Tibial nerve (tissue), 4 donors: ENCODE measurements around the gene NUAK1. TPM values are rescaled to one million over a fixed set of nuclear protein-coding genes. Genes with fewer than 3 reads are reported as not detected.

Source experiments
- DNase-seq, 2 donors: peaks; one replicate each; pipeline ENCODE4 v3.0.0-alpha.2; 2019; ENCODE audit warnings: low spot score in 2 of 2
- H3K27ac ChIP-seq, 4 donors: fragments of 200-600 bp; sonication (generic) in 3 of 4; one replicate each; pipeline ENCODE4 v1.5.1; 2017 to 2019; ENCODE audit warnings: mild to moderate bottlenecking in 1 of 4
- H3K27me3 ChIP-seq, 2 donors: fragments of 200-600 bp; sonication (generic) in 1 of 2; one replicate each; pipeline versions ENCODE4 v1.5.1 to v1.6.0; 2017 to 2019
- H3K36me3 ChIP-seq, 3 donors: fragments of 200-600 bp; sonication (generic); one replicate each; pipeline ENCODE4 v1.5.1; 2018 to 2019
- H3K4me1 ChIP-seq, 4 donors: fragments of 200-600 bp; sonication (generic) in 3 of 4; one replicate each; pipeline ENCODE4 v1.5.1; 2017 to 2019
- H3K4me3 ChIP-seq, 4 donors: fragments of 200-600 bp; sonication (generic) in 3 of 4; one replicate each; pipeline ENCODE4 v1.5.1; 2017 to 2019; ENCODE audit warnings: mild to moderate bottlenecking in 1 of 4, moderate library complexity in 1 of 4
- H3K9me3 ChIP-seq, 4 donors: fragments of 200-600 bp; sonication (generic) in 3 of 4; one replicate each; pipeline ENCODE4 v1.5.1; 2017 to 2019
- EP300 ChIP-seq, 2 donors: sonication (generic); formaldehyde crosslinking; IDR thresholded peaks; one replicate each; pipeline ENCODE4 v1.6.1; 2017; ENCODE audit warnings: antibody characterized with exemption in 2 of 2, mild to moderate bottlenecking in 1 of 2
- POLR2A ChIP-seq, 2 donors: fragments of 450-650 bp; IDR thresholded peaks; one replicate each; pipeline ENCODE4 v1.6.1; 2017; ENCODE audit warnings: antibody characterized with exemption in 2 of 2, mild to moderate bottlenecking in 2 of 2, moderate library complexity in 2 of 2
- WGBS, 2 donors: methylation state at CpG; one replicate each; pipeline ENCODE4 v1.1.5; 2018; 5-methylcytosine and 5-hydroxymethylcytosine counted together
- total RNA-seq, 4 donors: library from RNA; depleted of rRNA; stranded (reverse); fragments of >200 nt; gene quantifications; one replicate each; pipeline ENCODE4 v1.1.0, GENCODE V29; 2016
- TF ChIP-seq, protein P1 (sequence below), 5 experiments: fragments of 200-600 bp in 3 of 5; fragments of 450-650 bp in 2 of 5; sonication (generic) in 3 of 5; IDR thresholded peaks; one replicate each; pipeline ENCODE4 v1.5.1; 2016 to 2019; ENCODE audit warnings: antibody characterized with exemption in 5 of 5, mild to moderate bottlenecking in 3 of 5, moderate library complexity in 2 of 5

The NUAK1 gene
- 10 to 100 TPM; 32.0 to 47.9 (median 33.5) TPM for total RNA-seq

DNA sequence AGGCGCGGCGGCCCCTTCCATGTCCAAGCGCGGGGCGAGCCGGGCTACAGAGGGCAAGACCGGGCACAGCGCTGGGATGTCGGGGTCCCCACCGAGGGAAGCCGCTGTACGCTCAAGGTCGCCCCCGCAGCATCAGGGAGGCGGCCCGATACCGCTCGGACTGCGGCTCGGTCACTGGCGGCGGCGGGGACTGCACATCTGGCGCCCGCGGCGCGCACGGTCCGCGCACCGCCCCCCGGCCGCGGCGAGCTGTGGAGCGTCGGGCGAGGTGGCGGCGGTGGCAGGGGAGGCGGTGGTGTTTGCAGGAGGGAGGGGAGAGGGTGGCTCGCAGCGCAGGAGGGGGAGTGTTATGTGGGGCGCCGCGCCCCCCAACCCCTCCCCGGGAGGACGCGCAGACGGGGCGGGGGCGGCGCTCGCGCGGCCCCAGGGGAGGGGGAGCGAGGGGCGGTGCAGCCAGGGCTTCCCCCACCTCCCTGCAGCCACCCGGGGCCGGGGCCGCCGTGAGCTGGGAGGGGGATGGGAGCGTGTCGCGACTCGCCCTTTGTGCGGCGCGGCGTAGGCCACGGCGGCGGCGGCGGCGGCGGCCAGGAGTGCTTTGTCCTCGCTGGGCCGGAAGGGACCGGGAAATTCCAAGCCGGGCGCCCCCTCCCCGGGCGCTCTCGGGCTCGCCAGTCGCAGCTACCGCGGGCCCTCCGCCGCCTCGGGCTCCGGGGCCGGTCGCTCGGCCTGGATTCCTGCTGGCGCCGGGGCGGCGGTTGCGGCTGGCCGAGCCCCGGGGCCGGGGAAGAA lies at the start of gene NUAK1:
Gene NUAK1 (minus strand): TSS at position 322 of the 789 bp plus-strand sequence. CDS start 301 bp downstream, at position 21.
- Histone ChIP-seq H3K4me1 (peaks cover 0 to 79% (median 15%) of the 10 kb centered on the region in 4 donors), H3K4me3 (peak within 1 kb of the TSS; percentile 56 to 89 (median 62)), H3K27me3 (no peaks in the 10 kb centered on the region), H3K9me3 (no peaks in the 10 kb centered on the region), H3K27ac (peak within 1 kb of the TSS; percentile 81 to 97 (median 92)), H3K36me3 (no peaks in the 10 kb centered on the region)
- DNase-seq: peak in 1 of 2 donors; percentile 37
- TF ChIP-seq, protein P1, sequence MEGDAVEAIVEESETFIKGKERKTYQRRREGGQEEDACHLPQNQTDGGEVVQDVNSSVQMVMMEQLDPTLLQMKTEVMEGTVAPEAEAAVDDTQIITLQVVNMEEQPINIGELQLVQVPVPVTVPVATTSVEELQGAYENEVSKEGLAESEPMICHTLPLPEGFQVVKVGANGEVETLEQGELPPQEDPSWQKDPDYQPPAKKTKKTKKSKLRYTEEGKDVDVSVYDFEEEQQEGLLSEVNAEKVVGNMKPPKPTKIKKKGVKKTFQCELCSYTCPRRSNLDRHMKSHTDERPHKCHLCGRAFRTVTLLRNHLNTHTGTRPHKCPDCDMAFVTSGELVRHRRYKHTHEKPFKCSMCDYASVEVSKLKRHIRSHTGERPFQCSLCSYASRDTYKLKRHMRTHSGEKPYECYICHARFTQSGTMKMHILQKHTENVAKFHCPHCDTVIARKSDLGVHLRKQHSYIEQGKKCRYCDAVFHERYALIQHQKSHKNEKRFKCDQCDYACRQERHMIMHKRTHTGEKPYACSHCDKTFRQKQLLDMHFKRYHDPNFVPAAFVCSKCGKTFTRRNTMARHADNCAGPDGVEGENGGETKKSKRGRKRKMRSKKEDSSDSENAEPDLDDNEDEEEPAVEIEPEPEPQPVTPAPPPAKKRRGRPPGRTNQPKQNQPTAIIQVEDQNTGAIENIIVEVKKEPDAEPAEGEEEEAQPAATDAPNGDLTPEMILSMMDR (IDR thresholded peaks at IDR 0.05): no peak
- TF ChIP-seq POLR2A (IDR thresholded peaks at IDR 0.05) (peak in 1 of 2 donors; percentile 45), EP300 (IDR thresholded peaks at IDR 0.05) (peak in 1 of 2 donors; percentile 8)
- 0 to 1% methylated on average over 16 to 32 of the region's 106 CpGs for WGBS, 2 donors

DNA sequence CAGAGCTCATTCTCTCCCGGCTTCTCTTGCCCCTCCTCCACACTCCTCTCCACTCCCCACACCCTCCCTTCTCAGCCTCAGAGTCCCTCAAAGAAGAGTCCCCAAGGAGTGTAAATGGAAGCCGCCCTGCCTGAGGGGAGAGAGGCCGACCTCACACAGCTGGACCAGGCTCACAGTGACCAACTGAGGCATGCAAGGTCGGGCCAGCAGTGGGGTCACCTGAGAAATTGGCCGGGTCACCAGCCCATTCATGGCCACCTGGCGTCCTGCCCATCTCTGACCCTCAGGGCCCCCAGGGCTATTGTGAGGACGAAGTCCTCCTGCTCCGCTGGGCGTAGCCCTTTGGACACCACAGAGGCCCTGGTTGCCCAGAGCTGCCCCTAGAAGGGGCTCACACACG lies 49.5 kb upstream of the NUAK1 start:
- peaks cover 0 to 7% (median 0%) of the 10 kb centered on the region in 4 donors for H3K4me1 ChIP-seq
- no peak overlapping the region for H3K27ac ChIP-seq
- TF ChIP-seq EP300 (IDR thresholded peaks at IDR 0.05): no peak
- no peak for TF ChIP-seq POLR2A (IDR thresholded peaks at IDR 0.05)
- TF ChIP-seq, protein P1 (IDR thresholded peaks at IDR 0.05): no peak
- no peaks in the 10 kb centered on the region for H3K9me3 ChIP-seq
- WGBS, 2 donors: 34 to 40% methylated on average over 6 to 9 of the region's 10 CpGs
- H3K4me3 ChIP-seq: no peak overlapping the region
- no peak for DNase-seq
- H3K27me3 ChIP-seq: no peaks in the 10 kb centered on the region
- no peaks in the 10 kb centered on the region for H3K36me3 ChIP-seq

DNA sequence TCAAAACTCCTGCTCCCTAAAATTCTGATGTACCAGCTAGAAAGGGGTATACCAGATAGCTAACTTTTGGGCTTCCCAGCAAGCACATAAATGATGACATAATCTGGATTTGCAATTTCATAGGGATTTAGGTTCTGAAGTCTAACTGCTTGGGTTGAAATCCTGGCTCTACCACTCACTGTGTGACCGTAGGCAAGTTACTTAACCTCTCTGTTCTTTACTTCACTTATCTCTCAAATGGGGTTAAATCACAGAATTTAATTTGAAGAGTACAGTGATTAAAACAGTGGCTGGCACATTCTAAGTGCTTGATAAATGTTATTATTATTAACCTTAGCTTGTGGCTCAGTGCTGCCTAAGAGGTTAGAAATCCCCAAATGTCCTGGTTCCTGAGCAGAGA lies 49.1 kb upstream of the NUAK1 start:
- no peak overlapping the region for H3K27ac ChIP-seq
- TF ChIP-seq, protein P1 (IDR thresholded peaks at IDR 0.05): no peak
- TF ChIP-seq EP300 (IDR thresholded peaks at IDR 0.05): no peak
- no peak for TF ChIP-seq POLR2A (IDR thresholded peaks at IDR 0.05)
- 90 to 95% methylated on average over 1 of the region's 1 CpG for WGBS, 2 donors
- no peak overlapping the region for H3K4me3 ChIP-seq
- peaks cover 0 to 4% (median 0%) of the 10 kb centered on the region in 4 donors for H3K4me1 ChIP-seq
- no peak for DNase-seq
- H3K9me3 ChIP-seq: no peaks in the 10 kb centered on the region
- H3K36me3 ChIP-seq: no peaks in the 10 kb centered on the region
- no peaks in the 10 kb centered on the region for H3K27me3 ChIP-seq

DNA sequence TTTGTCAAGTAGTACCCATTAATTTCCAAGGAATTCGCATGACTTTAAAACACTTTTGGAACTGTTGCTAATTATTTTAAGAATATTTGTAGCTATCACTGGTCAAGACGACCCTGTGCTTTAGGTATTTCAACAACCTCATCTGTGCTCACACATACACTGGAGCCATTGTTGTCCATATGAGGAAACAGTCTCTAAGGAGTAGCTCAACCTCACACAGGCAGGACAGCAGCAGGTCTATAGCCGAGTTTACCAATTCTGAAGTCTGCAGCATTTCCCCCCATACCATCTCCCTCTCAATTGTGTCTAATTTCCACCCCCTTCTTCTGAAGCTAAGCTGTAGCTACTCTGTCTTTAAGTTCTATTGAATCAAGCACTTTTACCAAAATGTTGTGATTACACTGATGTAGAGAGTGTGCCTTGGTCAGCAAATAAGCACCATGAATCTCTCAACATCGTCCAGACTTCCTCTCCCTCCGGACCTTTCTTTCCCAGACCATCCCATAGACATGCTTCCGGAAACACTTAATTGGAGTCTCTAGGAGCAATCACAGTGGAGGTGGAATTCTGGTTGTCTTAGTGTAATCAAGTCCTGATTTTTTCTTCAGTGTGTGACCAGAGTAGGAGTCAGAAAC lies 48.5 kb upstream of the NUAK1 start:
- H3K27ac ChIP-seq: no peak overlapping the region
- no peak for DNase-seq
- no peaks in the 10 kb centered on the region for H3K27me3 ChIP-seq
- TF ChIP-seq POLR2A (IDR thresholded peaks at IDR 0.05): no peak
- TF ChIP-seq, protein P1 (IDR thresholded peaks at IDR 0.05): no peak
- TF ChIP-seq EP300 (IDR thresholded peaks at IDR 0.05): no peak
- H3K4me1 ChIP-seq: peaks cover 0 to 4% (median 0%) of the 10 kb centered on the region in 4 donors
- H3K36me3 ChIP-seq: no peaks in the 10 kb centered on the region
- WGBS, 2 donors: 30 to 42% methylated on average over 6 of the region's 6 CpGs
- H3K4me3 ChIP-seq: no peak overlapping the region
- no peaks in the 10 kb centered on the region for H3K9me3 ChIP-seq

DNA sequence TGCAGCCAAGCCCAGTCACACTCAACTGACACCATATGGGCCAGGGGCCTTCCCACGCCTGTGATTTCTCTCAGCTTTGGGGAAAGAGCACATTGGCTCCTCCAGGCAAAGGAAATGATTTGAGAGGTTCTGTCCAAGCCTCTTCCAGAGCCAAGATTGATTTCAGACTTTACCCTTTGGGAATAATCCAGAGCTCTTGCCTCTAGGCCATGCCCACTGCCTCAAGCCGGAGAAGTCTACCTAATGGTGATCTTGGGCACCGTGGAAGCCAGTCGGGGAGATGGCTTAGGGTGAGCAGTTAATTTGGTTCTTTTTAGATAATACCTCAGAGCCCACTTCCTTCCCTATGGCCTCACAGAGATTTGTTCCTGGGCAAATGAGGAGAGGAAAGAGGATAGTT lies 45.0 kb upstream of the NUAK1 start:
- Histone ChIP-seq H3K36me3 (no peaks in the 10 kb centered on the region), H3K27ac (no peak overlapping the region), H3K4me3 (no peak overlapping the region), H3K27me3 (no peaks in the 10 kb centered on the region), H3K9me3 (no peaks in the 10 kb centered on the region), H3K4me1 (peaks cover 0 to 19% (median 3%) of the 10 kb centered on the region in 4 donors)
- TF ChIP-seq, protein P1 (IDR thresholded peaks at IDR 0.05): no peak
- TF ChIP-seq EP300 (IDR thresholded peaks at IDR 0.05) (no peak), POLR2A (IDR thresholded peaks at IDR 0.05) (no peak)
- no peak for DNase-seq
- WGBS, 2 donors: 94 to 95% methylated on average over 4 of the region's 4 CpGs
